Upper lobe of left lung (tissue), 4 donors: Measurements from ENCODE around the gene SPTB.

ENCODE experiments used
- EP300 ChIP-seq, 4 donors: sonication (generic); formaldehyde crosslinking; IDR thresholded peaks; one replicate each; pipeline ENCODE4 v1.5.1; 2017; ENCODE audit warnings: antibody characterized with exemption in 4 of 4, control low read depth in 2 of 4
- POLR2A ChIP-seq, 4 donors: fragments of 450-650 bp; IDR thresholded peaks; one replicate each; pipeline ENCODE4 v1.5.1; 2016 to 2017; ENCODE audit warnings: antibody characterized with exemption in 4 of 4, mild to moderate bottlenecking in 2 of 4
- TF ChIP-seq, protein P1 (sequence below), 6 experiments: fragments of 450-650 bp in 4 of 6; fragments of 200-600 bp in 2 of 6; sonication (generic) in 2 of 6; IDR thresholded peaks; one replicate each; pipeline ENCODE4 v1.5.1; 2016 to 2019; ENCODE audit warnings: antibody characterized with exemption in 6 of 6

- TF ChIP-seq, protein P1, sequence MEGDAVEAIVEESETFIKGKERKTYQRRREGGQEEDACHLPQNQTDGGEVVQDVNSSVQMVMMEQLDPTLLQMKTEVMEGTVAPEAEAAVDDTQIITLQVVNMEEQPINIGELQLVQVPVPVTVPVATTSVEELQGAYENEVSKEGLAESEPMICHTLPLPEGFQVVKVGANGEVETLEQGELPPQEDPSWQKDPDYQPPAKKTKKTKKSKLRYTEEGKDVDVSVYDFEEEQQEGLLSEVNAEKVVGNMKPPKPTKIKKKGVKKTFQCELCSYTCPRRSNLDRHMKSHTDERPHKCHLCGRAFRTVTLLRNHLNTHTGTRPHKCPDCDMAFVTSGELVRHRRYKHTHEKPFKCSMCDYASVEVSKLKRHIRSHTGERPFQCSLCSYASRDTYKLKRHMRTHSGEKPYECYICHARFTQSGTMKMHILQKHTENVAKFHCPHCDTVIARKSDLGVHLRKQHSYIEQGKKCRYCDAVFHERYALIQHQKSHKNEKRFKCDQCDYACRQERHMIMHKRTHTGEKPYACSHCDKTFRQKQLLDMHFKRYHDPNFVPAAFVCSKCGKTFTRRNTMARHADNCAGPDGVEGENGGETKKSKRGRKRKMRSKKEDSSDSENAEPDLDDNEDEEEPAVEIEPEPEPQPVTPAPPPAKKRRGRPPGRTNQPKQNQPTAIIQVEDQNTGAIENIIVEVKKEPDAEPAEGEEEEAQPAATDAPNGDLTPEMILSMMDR (IDR thresholded peaks at IDR 0.05): no peak
- TF ChIP-seq EP300 (IDR thresholded peaks at IDR 0.05) (no peak), POLR2A (IDR thresholded peaks at IDR 0.05) (no peak)
Observed at GRCh38 chr14:64732536-64733120, 147.1 kb downstream of the SPTB start.
